Activated gamma-delta T cell (primary cell): Measurements from ENCODE around the gene VPS36.
"Not testable (repeated sequence)": the region's sequence is repeated elsewhere in the genome, so short reads cannot be mapped to it uniquely, and the experiment has no call there.

Experiments
- DNase-seq: peaks from one replicate; lab custom pipeline; 2025; lab: John Stamatoyannopoulos, UW

Gene VPS36

DNA sequence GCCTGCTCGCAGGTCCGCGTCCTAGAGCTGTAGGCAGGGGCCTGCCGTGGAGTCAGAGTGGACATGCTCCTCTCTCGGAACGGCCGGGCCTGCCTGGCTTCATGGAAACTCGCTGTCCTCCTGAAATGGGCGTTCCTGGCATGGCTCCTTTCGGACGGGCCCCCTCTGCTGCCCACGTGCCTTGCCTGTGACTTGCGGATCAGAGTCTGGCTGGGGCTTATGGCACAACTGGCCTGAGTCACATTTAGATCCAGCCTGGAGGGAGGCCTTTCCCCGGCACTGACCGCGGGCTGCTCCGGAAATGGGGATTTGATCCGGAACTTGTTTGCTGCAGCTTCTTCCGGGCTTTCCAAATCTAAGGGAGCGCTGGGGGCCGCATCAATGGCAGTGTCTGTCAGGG lies 72.5 kb downstream of the VPS36 start:
- no peak for DNase-seq

DNA sequence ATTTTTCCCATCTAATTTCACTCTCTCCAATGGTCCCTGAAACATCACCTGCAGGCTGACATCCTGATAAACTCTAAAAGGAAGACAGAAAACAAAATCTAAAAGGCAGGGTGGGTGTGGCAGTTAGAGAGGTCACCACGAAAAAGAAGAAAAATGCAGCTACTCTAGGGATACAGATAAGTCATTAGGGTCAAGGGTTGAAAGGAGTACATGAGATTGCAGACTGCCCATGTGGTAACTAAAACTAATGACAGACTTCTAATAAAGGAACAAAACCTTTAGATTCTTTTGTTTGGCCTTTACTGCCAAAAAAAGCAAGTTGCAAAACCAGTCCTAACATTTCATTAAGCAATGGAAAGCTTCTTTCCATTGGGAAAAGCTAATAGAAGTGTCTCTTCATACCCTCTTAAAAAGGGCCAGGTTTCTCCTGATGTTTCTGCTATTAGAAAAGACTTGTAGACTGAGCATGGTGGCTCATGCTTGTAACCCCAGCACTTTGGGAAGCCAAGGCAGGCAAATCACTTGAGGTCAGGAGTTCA lies 75.5 kb downstream of the VPS36 start:
- DNase-seq: no peak

GRCh38 chr13:52374389-52374788 lies 76.0 kb downstream of the VPS36 start:
- no peak for DNase-seq

DNA sequence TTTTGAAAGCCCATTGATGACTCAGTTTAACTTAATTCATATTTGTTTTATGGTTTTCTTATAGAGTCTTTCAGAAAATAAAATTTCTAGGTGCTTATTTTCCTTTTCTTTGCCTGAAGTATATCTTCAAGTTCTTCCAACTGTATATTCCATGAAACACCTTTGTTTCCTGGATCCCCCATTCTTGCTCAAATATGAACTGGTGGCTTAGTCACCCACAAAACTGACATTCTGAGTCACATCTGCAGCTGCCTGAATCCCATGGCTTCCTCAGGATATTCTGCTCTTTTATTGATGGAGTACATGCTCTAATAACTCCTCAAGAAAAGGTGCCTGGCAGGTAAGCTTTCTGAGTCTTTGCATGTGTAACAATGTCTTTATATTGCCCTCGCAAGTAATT lies 77.2 kb downstream of the VPS36 start:
- DNase-seq: not testable (repeated sequence)

GRCh38 chr13:52371736-52372247 lies 78.6 kb downstream of the VPS36 start:
- no peak for DNase-seq

- no peak for DNase-seq
Observed at GRCh38 chr13:52366291-52366690, 84.1 kb downstream of the VPS36 start.
